OCI-M2 (cell line): ENCODE results near the gene HS2ST1.
A peak's percentile ranks its signal among the peaks of the same experiment; 100 is the strongest.

Experiments used
- DNase-seq: peaks from one replicate; lab custom pipeline; 2025; ENCODE audit not compliant: unreplicated experiment; lab: John Stamatoyannopoulos, UW

Gene HS2ST1

GRCh38 chr1:87132284-87132870 is 217.9 kb downstream of the HS2ST1 start:
- DNase-seq: no peak

GRCh38 chr1:87134061-87134460 is 219.6 kb downstream of the HS2ST1 start:
- DNase-seq: no peak

- no peak for DNase-seq
Observed at GRCh38 chr1:87134625-87135328, 220.3 kb downstream of the HS2ST1 start.

GRCh38 chr1:87135329-87135712 is 220.9 kb downstream of the HS2ST1 start:
- DNase-seq: no peak

GRCh38 chr1:87136607-87137341 is 222.3 kb downstream of the HS2ST1 start:
- DNase-seq: no peak

- peak; percentile 31 for DNase-seq
Observed at GRCh38 chr1:87137342-87137739, 222.9 kb downstream of the HS2ST1 start.

GRCh38 chr1:87140831-87141540 is 226.6 kb downstream of the HS2ST1 start:
- DNase-seq: no peak

- DNase-seq: no peak
Observed at GRCh38 chr1:87141556-87141955, 227.1 kb downstream of the HS2ST1 start.

- no peak for DNase-seq
Observed at GRCh38 chr1:87143413-87144135, 229.1 kb downstream of the HS2ST1 start.

- DNase-seq: no peak
Observed at GRCh38 chr1:87144316-87144895, 230.0 kb downstream of the HS2ST1 start.

GRCh38 chr1:87144981-87145380 is 230.5 kb downstream of the HS2ST1 start:
- DNase-seq: no peak

- DNase-seq: no peak
Observed at GRCh38 chr1:87146538-87146937, 232.1 kb downstream of the HS2ST1 start.

GRCh38 chr1:87146986-87147385 is 232.6 kb downstream of the HS2ST1 start:
- no peak for DNase-seq

GRCh38 chr1:87147851-87148250 is 233.4 kb downstream of the HS2ST1 start:
- DNase-seq: no peak

- DNase-seq: no peak
Observed at GRCh38 chr1:87148661-87149060, 234.2 kb downstream of the HS2ST1 start.

GRCh38 chr1:87149241-87150041 is 235.0 kb downstream of the HS2ST1 start:
- no peak for DNase-seq

GRCh38 chr1:87150143-87150542 is 235.7 kb downstream of the HS2ST1 start:
- DNase-seq: no peak

- no peak for DNase-seq
Observed at GRCh38 chr1:87151500-87152421, 237.3 kb downstream of the HS2ST1 start.

GRCh38 chr1:87154384-87154783 is 239.9 kb downstream of the HS2ST1 start:
- DNase-seq: no peak
